GM12878 (cell line): ENCODE data around the gene TOMT. TPM values are rescaled to one million over a fixed set of nuclear protein-coding genes. Genes with fewer than 3 reads are reported as not detected.
A peak's percentile ranks its signal among the peaks of the same experiment; 100 is the strongest.

ENCODE experiments used
- ATAC-seq: fragments of 200-7000 bp; cut with Tn5 transposase; 3 replicates; pipeline ENCODE4 v1.9.1; 2020; ENCODE audit warnings: mild to moderate bottlenecking, moderate library complexity
- Bru-seq: library from RNA; stranded (reverse); fragments of 400-500 nt; gene quantifications from one replicate; lab custom pipeline; 2021; lab: Mats Ljungman, UMichigan
- BruChase-seq, 2 experiments: library from RNA; stranded (reverse); fragments of 400-500 nt; gene quantifications; one replicate each; lab custom pipeline; 2021; lab: Mats Ljungman, UMichigan
- BruUV-seq: library from RNA; stranded (reverse); fragments of 400-500 nt; replicated peaks from 2 replicates; lab custom pipeline; 2021; lab: Mats Ljungman, UMichigan
- CTCF ChIA-PET: fragments of 300-600 bp; sonication (Branson Sonifier 250); formaldehyde crosslinking; extraction: SDS; loops from one replicate; lab custom pipeline; 2021; ENCODE audit warnings: inconsistent platforms; lab: Yijun Ruan, JAX
- POLR2A ChIA-PET: fragments of 350-600 bp; formaldehyde crosslinking; extraction: SDS; loops from one replicate; lab custom pipeline; 2021; ENCODE audit warnings: inconsistent platforms; lab: Charles Lee
- RAD21 ChIA-PET: fragments of 300-600 bp; sonication (Branson Sonifier 250); formaldehyde crosslinking; loops from one replicate; lab custom pipeline; 2023; ENCODE audit warnings: antibody characterized with exemption; ENCODE audit not compliant: unreplicated experiment; lab: Charles Lee
- SMC1A ChIA-PET: fragments of 300-600 bp; sonication (Branson Sonifier 250); formaldehyde crosslinking; loops from one replicate; lab custom pipeline; 2023; ENCODE audit not compliant: unreplicated experiment, uncharacterized antibody; lab: Charles Lee
- DNase-seq: peaks from one replicate; pipeline ENCODE4 v3.0.0-alpha.2; 2011; ENCODE audit warnings: low read depth, low spot score
- FAIRE-seq: peaks from 3 replicates; lab custom pipeline; 2011; peaks lifted over from hg19 to GRCh38; lab: Jason Lieb, UNC
- H2AFZ ChIP-seq: 2 replicates; pipeline ENCODE4 v1.6.0; 2011; ENCODE audit warnings: low read depth, low read length, control low read depth; ENCODE audit not compliant: control insufficient read depth
- H3K27ac ChIP-seq: 2 replicates; pipeline ENCODE4 v1.5.1; 2011; ENCODE audit warnings: control low read depth; ENCODE audit not compliant: control insufficient read depth, insufficient read depth
- H3K27me3 ChIP-seq, 2 experiments: replicated peaks in 1 of 2; 2 replicates each; pipeline versions ENCODE4 v1.6.0 to v1.6.1; 2011; ENCODE audit warnings: low read length in 1 of 2; ENCODE audit not compliant: control insufficient read depth in 2 of 2, insufficient read depth in 2 of 2
- H3K36me3 ChIP-seq, 2 experiments: 2 replicates each; pipeline ENCODE4 v1.5.1; 2011; ENCODE audit warnings: low read length in 1 of 2; ENCODE audit not compliant: control insufficient read depth in 2 of 2, insufficient read depth in 2 of 2
- H3K4me1 ChIP-seq: 2 replicates; pipeline ENCODE4 v1.6.1; 2011; ENCODE audit warnings: mild to moderate bottlenecking, low read length, moderate library complexity, mixed read lengths; ENCODE audit not compliant: control insufficient read depth, insufficient read depth
- H3K4me2 ChIP-seq: 2 replicates; pipeline ENCODE4 v1.6.0; 2011; ENCODE audit warnings: control low read depth; ENCODE audit not compliant: control insufficient read depth, insufficient read depth
- H3K4me3 ChIP-seq: fragments of 200-600 bp; sonication (generic); 2 replicates; pipeline ENCODE4 v1.5.1; 2016
- H3K79me2 ChIP-seq: 2 replicates; pipeline ENCODE4 v1.6.0; 2011; ENCODE audit warnings: low read length; ENCODE audit not compliant: control insufficient read depth, insufficient read depth
- H3K9ac ChIP-seq: 2 replicates; pipeline ENCODE4 v1.8.0; 2011; ENCODE audit warnings: low read length, control low read depth, mixed read lengths; ENCODE audit not compliant: control insufficient read depth, insufficient read depth
- H3K9me3 ChIP-seq: replicated peaks from 3 replicates; pipeline ENCODE4 v1.5.1; 2011; ENCODE audit warnings: mild to moderate bottlenecking, low read length; ENCODE audit not compliant: control insufficient read depth, insufficient read depth
- H4K20me1 ChIP-seq: 2 replicates; pipeline ENCODE4 v1.6.0; 2011; ENCODE audit not compliant: control insufficient read depth, insufficient read depth
- POLR2A ChIP-seq: IDR thresholded peaks from 2 replicates; pipeline ENCODE4 v1.6.1; 2011; ENCODE audit warnings: low read depth, mild to moderate bottlenecking, low read length
- WGBS: methylation state at CpG from one replicate; pipeline ENCODE4 v1.1.6; 2016; ENCODE audit warnings: low lambda C conversion rate; ENCODE audit not compliant: insufficient replicate concordance, insufficient coverage; ENCODE audit errors: missing lambda C conversion rate; 5-methylcytosine and 5-hydroxymethylcytosine counted together
- in situ Hi-C: fragments of 300-500 bp; cut with MboI; formaldehyde crosslinking; loops from 9 replicates; pipeline ENCODE4 v1.14.3; 2018; ENCODE audit warnings: mixed read lengths
- intact Hi-C: fragments of 100-400 bp; cut with micrococcal nuclease; formaldehyde crosslinking; loops from one replicate; pipeline ENCODE4 v1.14.2; 2022; ENCODE audit not compliant: unreplicated experiment
- long read RNA-seq, 2 experiments: library from polyadenylated mRNA; unstranded; transcript quantifications; one replicate each; pipeline ENCODE4 v2.0.0, GENCODE V29; 2019 to 2020
- polyA minus RNA-seq, 3 experiments: library from RNA; depleted of rRNA, polyadenylated mRNA; stranded (reverse); fragments of >200 nt; gene quantifications; 2 replicates each; pipeline ENCODE4 v1.2.3, GENCODE V29; 2011
- polyA plus RNA-seq, 11 experiments: library from polyadenylated mRNA; depleted of rRNA in 4 of 11; unstranded in 6 of 11; stranded (reverse) in 5 of 11; fragments of >200 nt; fragmentation: Nextera tagmentation in 4 of 11; fragmentation: Illumina TruSeq in 1 of 11; extraction: Ambion mirVana in 4 of 11; extraction: Trizol in 1 of 11; gene quantifications; 1 replicate in 1 of 11; 2 replicates in 10 of 11; pipeline versions ENCODE4 v1.2.1 to v1.2.3, GENCODE V29; 2011 to 2016; ENCODE audit warnings: inconsistent platforms in 2 of 11, missing spikeins in 2 of 11, low read depth in 1 of 11
- total RNA-seq, 4 experiments: library from RNA; depleted of rRNA in 3 of 4; stranded (reverse); fragments of >200 nt in 3 of 4; fragmentation: Illumina TruSeq in 1 of 4; extraction: Trizol in 1 of 4; gene quantifications; 2 replicates each; pipeline versions ENCODE4 v1.2.1 to v1.2.3, GENCODE V29; 2013 to 2021
- TF ChIP-seq, protein P1 (sequence below): IDR thresholded peaks from 2 replicates; pipeline ENCODE4 v1.6.1; 2012; ENCODE audit warnings: mild to moderate bottlenecking, low read depth, low read length

The TOMT gene, protein sequence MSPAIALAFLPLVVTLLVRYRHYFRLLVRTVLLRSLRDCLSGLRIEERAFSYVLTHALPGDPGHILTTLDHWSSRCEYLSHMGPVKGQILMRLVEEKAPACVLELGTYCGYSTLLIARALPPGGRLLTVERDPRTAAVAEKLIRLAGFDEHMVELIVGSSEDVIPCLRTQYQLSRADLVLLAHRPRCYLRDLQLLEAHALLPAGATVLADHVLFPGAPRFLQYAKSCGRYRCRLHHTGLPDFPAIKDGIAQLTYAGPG
- total RNA-seq (2013; cell fraction: nucleolus; rRNA removed) = not detected in 2 replicates
- total RNA-seq (2014; rRNA removed) = not detected in 2 replicates
- total RNA-seq (2014; rRNA removed; fragmentation: Illumina TruSeq; extraction: Trizol) = not detected in 2 replicates
- not detected in 2 replicates for total RNA-seq (2021)
- polyA plus RNA-seq (2011; ENCODE audit: low read depth) = not detected
- not detected in 2 replicates for polyA plus RNA-seq (2011; rRNA removed)
- polyA plus RNA-seq (2011; cell fraction: cytosol; rRNA removed) = not detected in 2 replicates
- polyA plus RNA-seq (2011; cell fraction: nucleus; rRNA removed) = not detected in 2 replicates
- not detected in 2 replicates for polyA plus RNA-seq (2012)
- not detected in 2 replicates for polyA plus RNA-seq (2014; fragmentation: Illumina TruSeq; extraction: Trizol)
- not detected for polyA plus RNA-seq (2014; fragmentation: Nextera tagmentation; extraction: Ambion mirVana)
- not detected in 2 replicates for polyA plus RNA-seq (2014; rRNA removed)
- not detected for polyA plus RNA-seq (2016; fragmentation: Nextera tagmentation; extraction: Ambion mirVana)
- polyA minus RNA-seq (2011; rRNA and poly(A)+ RNA removed) = not detected in 2 replicates
- polyA minus RNA-seq (2011; cell fraction: cytosol; rRNA and poly(A)+ RNA removed) = not detected in 2 replicates
- polyA minus RNA-seq (2011; cell fraction: nucleus; rRNA and poly(A)+ RNA removed) = not detected in 2 replicates
- not detected for Bru-seq, nascent RNA
- BruChase-seq, experiment 1, labeled RNA remaining after a 6-hour chase = not detected
- BruChase-seq, experiment 2, labeled RNA remaining after a 2-hour chase = not detected
- long read RNA-seq, experiment 1 = 0 reads
- long read RNA-seq, experiment 2 = 0 reads

DNA sequence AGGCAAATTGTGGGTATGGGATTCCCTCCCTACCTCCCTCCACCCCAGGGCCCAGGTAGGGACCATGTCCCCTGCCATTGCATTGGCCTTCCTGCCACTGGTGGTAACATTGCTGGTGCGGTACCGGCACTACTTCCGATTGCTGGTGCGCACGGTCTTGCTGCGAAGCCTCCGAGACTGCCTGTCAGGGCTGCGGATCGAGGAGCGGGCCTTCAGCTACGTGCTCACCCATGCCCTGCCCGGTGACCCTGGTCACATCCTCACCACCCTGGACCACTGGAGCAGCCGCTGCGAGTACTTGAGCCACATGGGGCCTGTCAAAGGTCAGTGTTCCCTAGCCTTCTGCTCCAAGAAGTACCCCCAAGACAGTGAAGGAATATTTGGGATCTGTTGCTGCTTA is at the start of gene TOMT:
Gene TOMT (plus strand): TSS at position 37 of the 400 bp plus-strand sequence. CDS start 28 bp downstream, at position 65.
- in situ Hi-C loops (no loop called here), intact Hi-C loops (no loop called here)
- ATAC-seq = no peak
- ChIA-PET RAD21 (no interaction called here), POLR2A (no interaction called here), CTCF (no interaction called here), SMC1A (interaction anchor here (0.7 kb wide), 1 partner anchor 13 kb away, joined by 3 read pairs; no protein-coding TSS in a partner anchor)
- Histone ChIP-seq H3K27me3 (no peaks in the 10 kb centered on the region), H4K20me1 (no peaks in the 10 kb centered on the region), H3K27ac (no peak within 1 kb of the TSS), H3K79me2 (peaks cover 26% of the 10 kb centered on the region), H3K4me3 (no peak within 1 kb of the TSS), H3K4me1 (peaks cover 13% of the 10 kb centered on the region), H2AFZ (no peak within 1 kb of the TSS), H3K9me3 (no peaks in the 10 kb centered on the region), H3K9ac (no peak within 1 kb of the TSS), H3K36me3 (peaks cover 0 to 2% of the 10 kb centered on the region in 2 experiments; a peak in 2 of 4 replicates), H3K4me2 (no peak within 1 kb of the TSS)
- TF ChIP-seq, protein P1, sequence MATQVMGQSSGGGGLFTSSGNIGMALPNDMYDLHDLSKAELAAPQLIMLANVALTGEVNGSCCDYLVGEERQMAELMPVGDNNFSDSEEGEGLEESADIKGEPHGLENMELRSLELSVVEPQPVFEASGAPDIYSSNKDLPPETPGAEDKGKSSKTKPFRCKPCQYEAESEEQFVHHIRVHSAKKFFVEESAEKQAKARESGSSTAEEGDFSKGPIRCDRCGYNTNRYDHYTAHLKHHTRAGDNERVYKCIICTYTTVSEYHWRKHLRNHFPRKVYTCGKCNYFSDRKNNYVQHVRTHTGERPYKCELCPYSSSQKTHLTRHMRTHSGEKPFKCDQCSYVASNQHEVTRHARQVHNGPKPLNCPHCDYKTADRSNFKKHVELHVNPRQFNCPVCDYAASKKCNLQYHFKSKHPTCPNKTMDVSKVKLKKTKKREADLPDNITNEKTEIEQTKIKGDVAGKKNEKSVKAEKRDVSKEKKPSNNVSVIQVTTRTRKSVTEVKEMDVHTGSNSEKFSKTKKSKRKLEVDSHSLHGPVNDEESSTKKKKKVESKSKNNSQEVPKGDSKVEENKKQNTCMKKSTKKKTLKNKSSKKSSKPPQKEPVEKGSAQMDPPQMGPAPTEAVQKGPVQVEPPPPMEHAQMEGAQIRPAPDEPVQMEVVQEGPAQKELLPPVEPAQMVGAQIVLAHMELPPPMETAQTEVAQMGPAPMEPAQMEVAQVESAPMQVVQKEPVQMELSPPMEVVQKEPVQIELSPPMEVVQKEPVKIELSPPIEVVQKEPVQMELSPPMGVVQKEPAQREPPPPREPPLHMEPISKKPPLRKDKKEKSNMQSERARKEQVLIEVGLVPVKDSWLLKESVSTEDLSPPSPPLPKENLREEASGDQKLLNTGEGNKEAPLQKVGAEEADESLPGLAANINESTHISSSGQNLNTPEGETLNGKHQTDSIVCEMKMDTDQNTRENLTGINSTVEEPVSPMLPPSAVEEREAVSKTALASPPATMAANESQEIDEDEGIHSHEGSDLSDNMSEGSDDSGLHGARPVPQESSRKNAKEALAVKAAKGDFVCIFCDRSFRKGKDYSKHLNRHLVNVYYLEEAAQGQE = no peak
- TF ChIP-seq POLR2A = 0 out of 2 replicates have a peak, but pooled peaks have one; percentile 16
- FAIRE-seq = no peak
- BruUV-seq = no TSS peak
- DNase-seq = no peak
- WGBS = 98% methylated on average over 14 of the region's 14 CpGs
